Endothelial cell of umbilical vein (primary cell): ENCODE measurements around the gene TRIML2. TPM values are rescaled to one million over a fixed set of nuclear protein-coding genes. Genes with fewer than 3 reads are reported as not detected.

Experiments
- BruUV-seq: library from RNA; stranded (reverse); fragments of 400-500 nt; replicated peaks from 2 replicates; lab custom pipeline; 2021; lab: Mats Ljungman, UMichigan
- CTCF ChIA-PET: fragments of 300-600, 350-600 bp; sonication (Branson Sonifier 250); formaldehyde crosslinking; loops from one replicate; lab custom pipeline; 2021; ENCODE audit warnings: antibody characterized with exemption, inconsistent platforms; lab: Charles Lee
- POLR2A ChIA-PET: fragments of 300-600, 350-600 bp; sonication (Branson Sonifier 250); formaldehyde crosslinking; loops from one replicate; lab custom pipeline; 2021; ENCODE audit warnings: antibody characterized with exemption, inconsistent platforms; lab: Charles Lee
- DNase-seq: peaks from one replicate; pipeline ENCODE4 v3.0.0-alpha.2; 2011; ENCODE audit warnings: low read depth, low spot score
- FAIRE-seq: peaks from 2 replicates; lab custom pipeline; 2011; peaks lifted over from hg19 to GRCh38; lab: Jason Lieb, UNC
- H2AFZ ChIP-seq: 2 replicates; pipeline ENCODE4 v1.6.0; 2012; ENCODE audit warnings: low read depth, low read length, control low read depth, inconsistent platforms
- H3K27ac ChIP-seq: 2 replicates; pipeline ENCODE4 v1.5.1; 2011; ENCODE audit warnings: low read depth, mild to moderate bottlenecking, control low read depth, low read length, moderate library complexity; ENCODE audit not compliant: insufficient read depth
- H3K27me3 ChIP-seq, 2 experiments: 2 replicates each; pipeline versions ENCODE4 v1.6.0 to v1.6.1; 2011; ENCODE audit warnings: low read length in 2 of 2, mixed read lengths in 1 of 2; ENCODE audit not compliant: control insufficient read depth in 2 of 2, insufficient read depth in 2 of 2
- H3K36me3 ChIP-seq, 2 experiments: 2 replicates in 1 of 2; 3 replicates in 1 of 2; pipeline ENCODE4 v1.5.1; 2011; ENCODE audit warnings: low read length in 2 of 2, mild to moderate bottlenecking in 1 of 2, moderate library complexity in 1 of 2; ENCODE audit not compliant: control insufficient read depth in 2 of 2, insufficient read depth in 2 of 2; ENCODE audit errors: extremely low read depth in 1 of 2
- H3K4me1 ChIP-seq: 3 replicates; pipeline ENCODE4 v1.5.1; 2011; ENCODE audit warnings: mild to moderate bottlenecking, low read length; ENCODE audit not compliant: control insufficient read depth, insufficient read depth; ENCODE audit errors: extremely low read depth
- H3K4me2 ChIP-seq: 2 replicates; pipeline ENCODE4 v1.6.1; 2011; ENCODE audit warnings: low read length, control low read depth, mixed read lengths; ENCODE audit not compliant: insufficient read depth
- H3K4me3 ChIP-seq, 3 experiments: fragments of 200-600 bp in 1 of 3; sonication (generic), shearing (Covaris generic) in 1 of 3; replicated peaks in 1 of 3; 2 replicates each; pipeline ENCODE4 v1.5.1; 2011 to 2016; ENCODE audit warnings: control low read depth in 3 of 3, low read length in 3 of 3, mild to moderate bottlenecking in 2 of 3, inconsistent platforms in 1 of 3, low read depth in 1 of 3, moderate library complexity in 1 of 3; ENCODE audit not compliant: insufficient read depth in 1 of 3
- H3K79me2 ChIP-seq: 2 replicates; pipeline ENCODE4 v1.6.0; 2012; ENCODE audit warnings: low read length, inconsistent platforms; ENCODE audit not compliant: control insufficient read depth, insufficient read depth
- H3K9ac ChIP-seq: replicated peaks from 2 replicates; pipeline ENCODE3; 2011; ENCODE audit warnings: low read length, control low read depth; ENCODE audit not compliant: insufficient read depth; ENCODE audit errors: extremely low read depth
- H3K9me1 ChIP-seq: replicated peaks from 3 replicates; pipeline ENCODE4 v1.6.0; 2011; ENCODE audit warnings: mild to moderate bottlenecking, low read length; ENCODE audit not compliant: control insufficient read depth, insufficient read depth; ENCODE audit errors: extremely low read depth
- H3K9me3 ChIP-seq: replicated peaks from 2 replicates; pipeline ENCODE4 v1.5.1; 2012; ENCODE audit warnings: low read length, inconsistent platforms; ENCODE audit not compliant: control insufficient read depth, insufficient read depth
- H4K20me1 ChIP-seq: replicated peaks from 2 replicates; pipeline ENCODE3; 2011; ENCODE audit warnings: mild to moderate bottlenecking, low read length; ENCODE audit not compliant: control insufficient read depth, insufficient read depth; ENCODE audit errors: extremely low read depth
- EZH2 ChIP-seq: IDR thresholded peaks from 2 replicates; pipeline ENCODE4 v1.6.1; 2012; ENCODE audit warnings: borderline replicate concordance, low read depth, mild to moderate bottlenecking, moderate library complexity, low read length, inconsistent platforms; ENCODE audit not compliant: severe bottlenecking
- FOS ChIP-seq: IDR thresholded peaks from 2 replicates; pipeline ENCODE4 v1.6.1; 2011; ENCODE audit warnings: mild to moderate bottlenecking, low read length, moderate library complexity, borderline replicate concordance; ENCODE audit not compliant: insufficient read depth
- GATA2 ChIP-seq: IDR thresholded peaks from 2 replicates; pipeline ENCODE4 v1.7.0; 2011; ENCODE audit warnings: low read depth, mild to moderate bottlenecking, moderate library complexity, mixed read lengths, low read length; ENCODE audit not compliant: insufficient read length, insufficient read depth
- JUN ChIP-seq: IDR thresholded peaks from 2 replicates; pipeline ENCODE4 v1.6.1; 2011; ENCODE audit warnings: borderline replicate concordance, low read depth; ENCODE audit not compliant: insufficient read length, insufficient read depth
- MYC ChIP-seq: IDR thresholded peaks from one replicate; pipeline ENCODE4 v1.6.1; 2011; ENCODE audit warnings: mild to moderate bottlenecking, low read depth, low read length
- POLR2A ChIP-seq: IDR thresholded peaks from 2 replicates; pipeline ENCODE4 v1.6.1; 2012; ENCODE audit warnings: low read depth, mild to moderate bottlenecking, control low read depth, low read length
- POLR2AphosphoS5 ChIP-seq: IDR thresholded peaks from 2 replicates; pipeline ENCODE4 v1.6.1; 2012; ENCODE audit warnings: low read depth, mild to moderate bottlenecking, control low read depth, low read length, moderate library complexity; ENCODE audit not compliant: insufficient read depth
- dilution Hi-C: fragments of 300-500 bp; cut with MboI; formaldehyde crosslinking; loops from one replicate; pipeline ENCODE4 v1.15.0; 2019; ENCODE audit warnings: low sequenced_read_pairs; ENCODE audit not compliant: extremely low pct_ligation_motif_present
- intact Hi-C: fragments of 100-400 bp; cut with micrococcal nuclease; formaldehyde crosslinking; loops from one replicate; pipeline ENCODE4 v1.10.0; 2022
- polyA plus RNA-seq, 4 experiments: library from polyadenylated mRNA; depleted of rRNA in 3 of 4; stranded (reverse) in 3 of 4; unstranded in 1 of 4; fragments of >200 nt; gene quantifications; 2 replicates each; pipeline versions ENCODE4 v1.2.1 to v1.2.3, GENCODE V29; 2011 to 2012; ENCODE audit warnings: missing spikeins in 1 of 4
- total RNA-seq: library from RNA; stranded (reverse); gene quantifications from 2 replicates; pipeline ENCODE4 v1.2.3, GENCODE V29; 2021
- TF ChIP-seq, protein P1 (sequence below), 2 donors: IDR thresholded peaks; 1 replicate in 1 of 2; 2 replicates in 1 of 2; pipeline ENCODE4 v1.5.1; 2011; ENCODE audit warnings: low read length in 2 of 2, mild to moderate bottlenecking in 2 of 2, moderate library complexity in 2 of 2, control low read depth in 1 of 2, inconsistent platforms in 1 of 2, low read depth in 1 of 2; ENCODE audit not compliant: insufficient read depth in 1 of 2; ENCODE audit errors: extremely low read depth in 1 of 2
- TF ChIP-seq, protein P2 (sequence below): IDR thresholded peaks from 2 replicates; pipeline ENCODE4 v1.6.1; 2011; ENCODE audit not compliant: insufficient read depth, insufficient read length

Gene TRIML2
- total and polyA plus RNA-seq, 2 donors (not counting 3 experiments of a cell fraction or from before 2014, with no cell fraction given), result 0.15 TPM; not detected in 1

DNA sequence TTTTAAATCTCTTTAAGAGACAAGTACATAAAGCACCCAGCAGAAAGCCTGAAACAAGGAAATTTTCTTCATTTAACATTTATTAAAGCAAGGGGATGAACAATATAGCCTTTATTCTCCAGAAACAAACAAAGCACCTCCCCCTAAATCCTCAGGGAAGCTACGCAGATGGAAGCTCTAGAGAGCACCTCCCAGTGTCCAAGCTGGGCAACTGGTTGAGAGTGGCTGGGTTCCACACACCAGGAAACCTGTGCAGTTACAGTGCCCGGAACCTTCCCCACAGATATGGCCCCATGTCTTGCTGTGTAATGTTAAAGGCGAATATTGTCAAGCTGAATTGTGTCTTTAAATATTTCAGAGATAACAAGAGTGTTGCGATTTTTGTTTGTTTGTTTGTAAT, 21.0 kb upstream of the TRIML2 start:
- CTCF ChIA-PET, result no interaction called here
- BruUV-seq, result no TSS peak
- POLR2A ChIA-PET, result no interaction called here

More for the DNA sequence above, 21.0 kb upstream of the TRIML2 start:
- Histone ChIP-seq H2AFZ (no peak overlapping the region), H3K27ac (no peak overlapping the region), H3K79me2 (no peaks in the 10 kb centered on the region), H3K27me3 (no peaks in the 10 kb centered on the region), H3K4me2 (no peak overlapping the region), H3K9ac (no peak overlapping the region), H3K9me1 (no peaks in the 10 kb centered on the region), H3K4me1 (no peaks in the 10 kb centered on the region), H3K9me3 (peaks cover 4% of the 10 kb centered on the region), H4K20me1 (no peaks in the 10 kb centered on the region), H3K4me3 (no peak overlapping the region), H3K36me3 (no peaks in the 10 kb centered on the region)
- TF ChIP-seq FOS (no peak), EZH2 (no peak), GATA2 (no peak), POLR2AphosphoS5 (no peak), POLR2A (no peak), JUN (no peak), MYC (no peak)
- TF ChIP-seq, protein P1, sequence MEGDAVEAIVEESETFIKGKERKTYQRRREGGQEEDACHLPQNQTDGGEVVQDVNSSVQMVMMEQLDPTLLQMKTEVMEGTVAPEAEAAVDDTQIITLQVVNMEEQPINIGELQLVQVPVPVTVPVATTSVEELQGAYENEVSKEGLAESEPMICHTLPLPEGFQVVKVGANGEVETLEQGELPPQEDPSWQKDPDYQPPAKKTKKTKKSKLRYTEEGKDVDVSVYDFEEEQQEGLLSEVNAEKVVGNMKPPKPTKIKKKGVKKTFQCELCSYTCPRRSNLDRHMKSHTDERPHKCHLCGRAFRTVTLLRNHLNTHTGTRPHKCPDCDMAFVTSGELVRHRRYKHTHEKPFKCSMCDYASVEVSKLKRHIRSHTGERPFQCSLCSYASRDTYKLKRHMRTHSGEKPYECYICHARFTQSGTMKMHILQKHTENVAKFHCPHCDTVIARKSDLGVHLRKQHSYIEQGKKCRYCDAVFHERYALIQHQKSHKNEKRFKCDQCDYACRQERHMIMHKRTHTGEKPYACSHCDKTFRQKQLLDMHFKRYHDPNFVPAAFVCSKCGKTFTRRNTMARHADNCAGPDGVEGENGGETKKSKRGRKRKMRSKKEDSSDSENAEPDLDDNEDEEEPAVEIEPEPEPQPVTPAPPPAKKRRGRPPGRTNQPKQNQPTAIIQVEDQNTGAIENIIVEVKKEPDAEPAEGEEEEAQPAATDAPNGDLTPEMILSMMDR (IDR thresholded peaks at IDR 0.05; ENCODE audit: extremely low read depth in 1 of 2, insufficient read depth in 1 of 2, low read depth in 1 of 2, low read length in 2 of 2), result no peak
- TF ChIP-seq, protein P2, sequence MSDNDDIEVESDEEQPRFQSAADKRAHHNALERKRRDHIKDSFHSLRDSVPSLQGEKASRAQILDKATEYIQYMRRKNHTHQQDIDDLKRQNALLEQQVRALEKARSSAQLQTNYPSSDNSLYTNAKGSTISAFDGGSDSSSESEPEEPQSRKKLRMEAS, result no peak
- intact Hi-C loops (no loop called here), dilution Hi-C loops (no loop called here)
- FAIRE-seq, result no peak
- no peak for DNase-seq
